SK-N-SH (cell line): ENCODE data around the gene GYPC.

Source experiments
- CHD2 ChIP-seq: fragments of 150-350 bp; IDR thresholded peaks from 2 replicates; pipeline ENCODE4 v1.6.1; 2018; ENCODE audit warnings: low read length; ENCODE audit not compliant: partially characterized antibody
- CTCF ChIP-seq: fragments of 200-600 bp; sonication (generic); IDR thresholded peaks from 2 replicates; pipeline ENCODE4 v1.6.1; 2017; ENCODE audit warnings: antibody characterized with exemption, mild to moderate bottlenecking, moderate library complexity
- EZH2phosphoT487 ChIP-seq: fragments of 200-600 bp; sonication (generic); IDR thresholded peaks from 2 replicates; pipeline ENCODE4 v1.6.1; 2017; ENCODE audit warnings: low read depth, mixed run types, mild to moderate bottlenecking, antibody characterized with exemption, moderate library complexity, borderline replicate concordance
- FOSL2 ChIP-seq: IDR thresholded peaks from 2 replicates; pipeline ENCODE4 v1.4.0; 2012; ENCODE audit warnings: low read depth, mild to moderate bottlenecking, moderate library complexity, borderline replicate concordance
- POLR2AphosphoS5 ChIP-seq: IDR thresholded peaks from 2 replicates; pipeline ENCODE4 v1.6.1; 2012; ENCODE audit warnings: low read depth, low read length
- RAD21 ChIP-seq: IDR thresholded peaks from 2 replicates; pipeline ENCODE4 v1.6.1; 2012; ENCODE audit warnings: mild to moderate bottlenecking, low read length
- TAF1 ChIP-seq: IDR thresholded peaks from 2 replicates; pipeline ENCODE4 v1.6.1; 2012; ENCODE audit warnings: low read depth, mild to moderate bottlenecking, low read length, moderate library complexity, borderline replicate concordance
- YY1 ChIP-seq: IDR thresholded peaks from 2 replicates; pipeline ENCODE4 v1.4.0; 2012; ENCODE audit warnings: low read depth, mild to moderate bottlenecking
- ZBTB33 ChIP-seq: IDR thresholded peaks from 2 replicates; pipeline ENCODE4 v1.4.0; 2012; ENCODE audit warnings: low read depth, borderline replicate concordance

- TF ChIP-seq POLR2AphosphoS5, result no peak
- no peak for TF ChIP-seq TAF1
- TF ChIP-seq CTCF, result no peak
- TF ChIP-seq EZH2phosphoT487, result no peak
- TF ChIP-seq FOSL2, result no peak
- TF ChIP-seq ZBTB33, result no peak
- no peak for TF ChIP-seq YY1
- no peak for TF ChIP-seq CHD2
- TF ChIP-seq RAD21, result no peak
Measured at GRCh38 chr2:126719191-126719832, 63.4 kb downstream of the GYPC start.
